B cell (primary cell): ENCODE data around the gene AMOTL1. TPM values are rescaled to one million over a fixed set of nuclear protein-coding genes. Genes with fewer than 3 reads are reported as not detected.

ENCODE experiments used
- ATAC-seq: fragments of 200-7000 bp; cut with Tn5 transposase; one replicate; pipeline ENCODE4 v1.10.0; 2021; ENCODE audit warnings: low read depth, mild to moderate bottlenecking, moderate number of reproducible peaks, moderate library complexity
- CTCF ChIA-PET: fragments of 350-600 bp; sonication (Branson Sonifier 250); formaldehyde crosslinking; loops from one replicate; lab custom pipeline; 2021; ENCODE audit warnings: antibody characterized with exemption, inconsistent platforms; lab: Charles Lee
- POLR2A ChIA-PET: fragments of 350-600 bp; sonication (Branson Sonifier 250); formaldehyde crosslinking; loops from one replicate; lab custom pipeline; 2021; ENCODE audit warnings: antibody characterized with exemption; lab: Charles Lee
- DNase-seq: peaks from one replicate; pipeline ENCODE4 v3.0.0; 2013
- H2AFZ ChIP-seq: 2 replicates; pipeline ENCODE4 v1.6.1; 2012; ENCODE audit warnings: mild to moderate bottlenecking, low read depth, low read length; ENCODE audit not compliant: insufficient read depth, poor library complexity, severe bottlenecking
- H3K27ac ChIP-seq, 2 donors: 1 replicate in 1 of 2; 2 replicates in 1 of 2; pipeline ENCODE4 v1.5.1; 2012 to 2013; ENCODE audit warnings: low read length in 2 of 2, mild to moderate bottlenecking in 2 of 2, moderate library complexity in 1 of 2
- H3K27me3 ChIP-seq, 4 experiments: fragments of 200-600 bp in 1 of 4; sonication (generic) in 1 of 4; replicated peaks in 1 of 4; 1 replicate in 2 of 4; 2 replicates in 2 of 4; pipeline versions ENCODE4 v1.6.1 to v1.7.0; 2013 to 2016; ENCODE audit warnings: low read length in 3 of 4, mild to moderate bottlenecking in 2 of 4, mixed read lengths in 1 of 4, moderate library complexity in 1 of 4; ENCODE audit not compliant: insufficient read depth in 4 of 4, control insufficient read depth in 3 of 4; ENCODE audit errors: control extremely low read depth in 1 of 4
- H3K36me3 ChIP-seq, 2 experiments: replicated peaks in 1 of 2; 1 replicate in 1 of 2; 2 replicates in 1 of 2; pipeline versions ENCODE4 v1.6.1 to v1.7.1; 2013; ENCODE audit warnings: low read length in 1 of 2; ENCODE audit not compliant: insufficient read depth in 2 of 2, control insufficient read depth in 1 of 2; ENCODE audit errors: control extremely low read depth in 1 of 2, extremely low read depth in 1 of 2
- H3K4me1 ChIP-seq, 2 donors: fragments of 200-600 bp in 1 of 2; sonication (generic) in 1 of 2; 1 replicate in 1 of 2; 2 replicates in 1 of 2; pipeline versions ENCODE4 v1.5.1 to v1.6.1; 2013 to 2017; ENCODE audit warnings: low read length in 2 of 2; ENCODE audit not compliant: control insufficient read depth in 2 of 2, insufficient read depth in 2 of 2
- H3K4me2 ChIP-seq: replicated peaks from 2 replicates; pipeline ENCODE3; 2012; ENCODE audit warnings: mild to moderate bottlenecking, low read depth, low read length; ENCODE audit not compliant: poor library complexity, severe bottlenecking
- H3K4me3 ChIP-seq, 5 experiments: fragments of 200-600 bp in 1 of 5; sonication (generic) in 1 of 5; 1 replicate in 3 of 5; 2 replicates in 2 of 5; pipeline versions ENCODE4 v1.5.1 to v1.7.0; 2011 to 2016; ENCODE audit warnings: low read length in 4 of 5, mild to moderate bottlenecking in 4 of 5, low read depth in 2 of 5, control low read depth in 1 of 5, moderate library complexity in 1 of 5; ENCODE audit not compliant: insufficient read depth in 1 of 5; ENCODE audit errors: control extremely low read depth in 1 of 5, extremely low read depth in 1 of 5
- H3K79me2 ChIP-seq: fragments of 200-600 bp; sonication (generic); one replicate; pipeline ENCODE4 v1.6.0; 2016; ENCODE audit warnings: low read length; ENCODE audit not compliant: control insufficient read depth, insufficient read depth
- H3K9ac ChIP-seq: fragments of 200-600 bp; sonication (generic); 2 replicates; pipeline ENCODE4 v1.6.1; 2017; ENCODE audit warnings: mild to moderate bottlenecking, low read length, moderate library complexity
- H3K9me3 ChIP-seq, 3 donors: one replicate each; pipeline versions ENCODE4 v1.6.1 to v1.7.1; 2013; ENCODE audit warnings: low read length in 2 of 3; ENCODE audit not compliant: control insufficient read depth in 2 of 3, insufficient read depth in 1 of 3; ENCODE audit errors: control extremely low read depth in 1 of 3
- H4K20me1 ChIP-seq: 2 replicates; pipeline ENCODE4 v1.6.0; 2012; ENCODE audit warnings: mild to moderate bottlenecking, low read length; ENCODE audit not compliant: insufficient read depth, control insufficient read depth, poor library complexity, severe bottlenecking
- H3K27ac Mint-ChIP-seq: one replicate; pipeline ENCODE4 v1.8.0; 2021; ENCODE audit warnings: mixed read lengths
- H3K27me3 Mint-ChIP-seq: one replicate; pipeline ENCODE4 v1.8.0; 2021; ENCODE audit warnings: mixed read lengths
- H3K4me1 Mint-ChIP-seq: one replicate; pipeline ENCODE4 v1.8.0; 2021; ENCODE audit warnings: mixed read lengths
- H3K4me3 Mint-ChIP-seq: one replicate; pipeline ENCODE4 v1.8.0; 2021; ENCODE audit warnings: mixed read lengths
- H3K9me3 Mint-ChIP-seq: one replicate; pipeline ENCODE4 v1.8.0; 2022; ENCODE audit warnings: mixed read lengths; ENCODE audit not compliant: insufficient read depth
- CTCF ChIP-seq: fragments of 200-600 bp; IDR thresholded peaks from one replicate; pipeline ENCODE4 v1.8.0; 2022; ENCODE audit warnings: antibody characterized with exemption, mild to moderate bottlenecking
- EZH2 ChIP-seq: IDR thresholded peaks from 2 replicates; pipeline ENCODE4 v1.6.1; 2012; ENCODE audit warnings: borderline replicate concordance, low read depth, mild to moderate bottlenecking, moderate library complexity, low read length; ENCODE audit not compliant: insufficient read depth, poor library complexity, severe bottlenecking
- WGBS: methylation state at CpG from one replicate; pipeline ENCODE4 v1.1.5; 2013; ENCODE audit warnings: missing lambda C conversion rate; ENCODE audit not compliant: insufficient coverage; 5-methylcytosine and 5-hydroxymethylcytosine counted together
- intact Hi-C: fragments of 100-400 bp; cut with micrococcal nuclease; formaldehyde crosslinking; loops from one replicate; pipeline ENCODE4 v1.10.0; 2022
- polyA plus RNA-seq: library from polyadenylated mRNA; depleted of rRNA; stranded (reverse); fragments of >200 nt; gene quantifications from 2 replicates; pipeline ENCODE4 v1.2.3, GENCODE V29; 2012
- total RNA-seq, 2 donors: library from RNA; stranded (reverse); fragments of 120-200 nt in 1 of 2; gene quantifications; 1 replicate in 1 of 2; 2 replicates in 1 of 2; pipeline versions ENCODE4 v1.2.3 to v1.2.4, GENCODE V29; 2013 to 2022

The AMOTL1 gene
- total and polyA plus RNA-seq, 2 donors (not counting 1 experiment from before 2014, with no cell fraction given): 0.04 to 0.30 TPM

- no peaks in the 10 kb centered on the region for H3K27me3 Mint-ChIP-seq
- H3K27ac Mint-ChIP-seq: no peak overlapping the region
- ChIA-PET POLR2A (no interaction called here), CTCF (no interaction called here)
- Histone ChIP-seq H3K4me2 (no peak overlapping the region), H3K4me1 (no peaks in the 10 kb centered on the region), H3K79me2 (no peaks in the 10 kb centered on the region), H3K9ac (no peak overlapping the region), H3K27me3 (no peaks in the 10 kb centered on the region), H3K9me3 (no peaks in the 10 kb centered on the region), H3K4me3 (no peak overlapping the region), H4K20me1 (no peaks in the 10 kb centered on the region), H3K36me3 (no peaks in the 10 kb centered on the region), H3K27ac (no peak overlapping the region), H2AFZ (no peak overlapping the region)
- DNase-seq: no peak
- H3K4me3 Mint-ChIP-seq: no peak overlapping the region
- ATAC-seq: no peak
- TF ChIP-seq EZH2 (no peak), CTCF (no peak)
- intact Hi-C loops: no loop called here
- H3K9me3 Mint-ChIP-seq: no peaks in the 10 kb centered on the region
- 95% methylated on average over 6 of the region's 7 CpGs for WGBS
- no peaks in the 10 kb centered on the region for H3K4me1 Mint-ChIP-seq
These were observed 53.9 kb downstream of the AMOTL1 start for GRCh38 chr11:94822080-94822479.

GRCh38 chr11:94823102-94823732 lies 55.1 kb downstream of the AMOTL1 start:
- Histone ChIP-seq H3K9ac (no peak overlapping the region), H3K36me3 (no peaks in the 10 kb centered on the region), H2AFZ (no peak overlapping the region), H4K20me1 (no peaks in the 10 kb centered on the region), H3K79me2 (no peaks in the 10 kb centered on the region), H3K4me3 (no peak overlapping the region), H3K27ac (no peak overlapping the region), H3K9me3 (no peaks in the 10 kb centered on the region), H3K4me2 (no peak overlapping the region), H3K4me1 (no peaks in the 10 kb centered on the region), H3K27me3 (no peaks in the 10 kb centered on the region)
- no peak for TF ChIP-seq EZH2
- no peak for TF ChIP-seq CTCF
- Mint-ChIP-seq H3K9me3 (no peaks in the 10 kb centered on the region), H3K4me1 (no peaks in the 10 kb centered on the region), H3K27ac (no peak overlapping the region), H3K27me3 (no peaks in the 10 kb centered on the region), H3K4me3 (no peak overlapping the region)
- no peak for ATAC-seq
- WGBS: 90% methylated on average over 2 of the region's 2 CpGs
- intact Hi-C loops: no loop called here
- no peak for DNase-seq
- POLR2A ChIA-PET: no interaction called here
- CTCF ChIA-PET: no interaction called here
